NCI-H524 (cell line): Measurements from ENCODE around the gene TOR1A.
"Not testable (repeated sequence)": the region's sequence is repeated elsewhere in the genome, so short reads cannot be mapped to it uniquely, and the experiment has no call there.

ENCODE experiments used
- DNase-seq, 2 experiments: peaks; one replicate each; lab custom pipeline; 2025; lab: John Stamatoyannopoulos, UW

TOR1A gene

DNA sequence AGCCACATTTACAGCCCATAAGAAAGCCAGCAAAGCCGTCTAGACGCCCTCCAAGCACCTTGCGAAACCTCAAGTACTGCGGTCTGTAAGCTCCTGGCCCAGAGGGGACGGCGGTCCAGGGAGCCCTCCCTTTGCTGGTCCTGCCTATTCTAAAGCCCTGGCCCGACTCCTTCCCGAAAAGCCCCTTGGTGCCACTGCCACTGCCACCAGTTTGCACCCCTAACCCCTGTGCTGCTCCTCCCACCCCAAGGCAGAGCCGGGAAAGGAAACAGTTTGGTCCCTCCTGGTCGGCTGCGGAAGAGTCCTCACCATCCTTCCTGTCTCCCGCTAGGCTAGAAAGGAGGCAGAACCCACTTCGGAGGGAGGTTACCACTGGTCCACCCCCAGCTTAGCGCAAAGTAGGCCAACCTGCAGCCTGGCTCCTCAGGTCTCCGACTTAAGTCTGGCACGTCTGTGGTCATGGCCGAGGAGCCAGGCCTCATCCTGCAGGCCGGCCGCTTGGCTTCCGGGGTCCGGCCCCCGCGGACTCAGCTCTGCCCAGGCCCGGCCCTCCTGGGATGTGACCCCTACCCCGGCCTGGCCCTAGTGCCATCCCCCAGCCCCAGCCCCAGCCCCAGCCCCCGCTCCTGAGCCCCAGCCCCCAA is 916 bp downstream of the TOR1A start:
- no peak for DNase-seq

DNA sequence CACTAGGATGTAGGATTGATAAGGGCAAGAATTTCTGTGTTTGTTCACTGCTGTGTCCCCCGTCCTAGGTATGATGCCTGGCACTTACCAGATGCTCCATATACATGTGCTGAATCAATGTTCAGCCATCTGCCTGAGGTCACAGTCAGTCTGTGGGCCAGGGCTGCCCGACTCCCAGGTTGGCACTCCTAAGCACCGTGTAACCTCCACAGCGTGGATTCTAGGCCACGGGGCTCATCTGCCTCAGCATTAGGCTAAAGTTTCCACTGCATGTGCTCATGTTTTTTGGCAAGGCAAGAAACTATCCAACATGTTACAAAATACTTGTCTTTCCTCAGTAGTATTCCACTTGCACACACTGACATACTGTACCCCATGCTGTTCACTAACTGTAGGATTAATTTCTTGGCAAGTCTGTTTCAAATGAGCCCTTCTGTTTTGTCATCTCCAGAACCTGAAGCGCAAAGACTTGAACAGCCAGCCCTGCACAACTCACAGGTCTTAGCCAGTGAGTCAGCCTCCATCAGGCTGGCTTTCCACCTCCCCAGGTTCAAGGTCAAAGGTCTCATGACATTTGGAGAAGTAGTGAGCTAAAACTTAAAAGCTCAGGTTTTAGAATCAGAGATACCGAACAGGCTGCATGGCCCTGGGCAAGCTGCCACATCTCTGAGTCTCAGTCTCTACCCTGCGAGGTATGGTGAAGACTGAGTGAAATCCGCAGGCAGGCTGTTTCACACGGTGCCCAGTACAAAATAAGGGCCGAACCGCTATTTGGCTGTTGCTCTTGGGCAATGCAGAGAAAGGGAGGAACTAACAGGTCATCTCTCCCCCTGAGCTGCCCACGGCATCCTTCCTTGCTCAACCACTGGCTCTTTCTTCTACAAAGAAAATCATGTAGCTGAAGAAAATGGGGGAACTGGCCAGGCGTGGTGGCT is 7.2 kb downstream of the TOR1A start:
- no peak for DNase-seq

DNA sequence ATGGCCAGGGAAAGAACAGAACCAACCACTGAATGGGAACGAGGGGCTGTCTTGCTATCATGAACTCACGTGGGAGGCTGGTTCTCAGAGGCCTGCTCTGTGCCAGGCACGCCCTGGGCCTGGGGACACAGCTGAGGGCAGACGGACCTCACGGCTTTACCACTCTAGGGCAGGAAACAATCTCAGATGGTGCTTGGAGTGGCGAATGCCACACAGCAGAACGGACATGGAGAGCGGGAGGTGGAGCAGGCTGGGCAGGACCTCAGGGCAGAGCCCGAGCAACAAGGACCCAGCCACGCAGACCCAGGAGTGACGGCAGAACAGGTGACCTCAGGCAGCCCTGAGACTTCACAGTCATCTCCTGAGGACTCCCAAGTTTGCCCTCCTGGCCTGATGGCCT is 8.7 kb downstream of the TOR1A start:
- no peak for DNase-seq

DNA sequence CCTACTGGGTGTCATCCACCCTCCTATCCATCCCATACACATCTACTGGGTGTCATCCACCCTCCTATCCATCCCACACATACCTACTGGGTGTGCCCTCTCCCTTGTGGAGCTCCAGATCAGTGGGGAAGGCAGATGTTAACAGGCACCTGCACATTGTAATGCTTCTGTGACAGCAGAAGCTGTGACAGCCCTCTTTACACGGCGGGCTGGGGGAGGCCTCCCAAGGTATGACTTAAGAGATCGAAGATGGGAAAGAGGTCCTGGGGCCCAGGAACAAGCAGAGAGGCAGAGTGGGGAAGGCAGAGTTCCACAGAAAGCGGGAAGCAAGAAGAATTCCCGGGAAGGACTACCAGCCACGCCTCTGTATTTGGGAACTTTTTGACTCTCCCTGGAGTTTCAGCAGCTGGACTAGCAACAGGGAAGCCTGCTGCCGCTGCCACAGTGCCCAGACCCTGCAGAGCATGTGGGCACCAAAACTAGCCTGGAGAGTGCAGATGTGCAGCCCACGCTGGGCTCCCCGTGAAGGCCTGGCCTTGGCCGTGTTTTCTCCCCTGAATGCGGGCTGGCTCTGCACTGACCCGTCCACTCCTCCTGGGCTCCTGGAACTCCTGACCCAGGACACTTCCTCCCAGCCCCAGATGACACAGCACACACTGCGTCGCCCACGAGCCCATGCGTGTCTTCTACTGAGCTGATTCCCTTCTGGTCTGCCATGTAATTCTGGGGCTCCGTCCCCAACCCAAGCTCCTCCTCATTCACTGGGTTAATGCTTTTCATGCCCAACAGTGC is 9.3 kb downstream of the TOR1A start:
- DNase-seq: no peak

DNA sequence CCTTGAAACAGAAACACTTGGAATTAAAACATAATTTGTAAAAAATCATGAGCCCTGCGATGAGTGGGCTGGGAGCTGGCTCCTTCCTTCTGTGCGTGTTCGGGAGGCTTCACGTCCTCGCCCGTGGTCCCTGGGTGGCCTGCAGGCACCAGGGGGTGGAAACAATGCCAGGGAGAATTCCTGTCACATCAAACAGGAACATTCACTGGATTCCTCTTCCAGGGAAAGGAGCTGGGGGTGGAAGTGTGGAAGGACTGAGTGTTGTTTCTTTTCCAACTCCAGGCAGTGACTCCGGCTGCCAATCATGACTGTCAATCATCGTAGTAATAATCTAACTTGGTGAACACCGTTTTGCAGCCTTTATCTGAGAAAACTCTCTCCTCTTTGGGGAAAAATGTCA is 10.3 kb downstream of the TOR1A start:
- no peak for DNase-seq

DNA sequence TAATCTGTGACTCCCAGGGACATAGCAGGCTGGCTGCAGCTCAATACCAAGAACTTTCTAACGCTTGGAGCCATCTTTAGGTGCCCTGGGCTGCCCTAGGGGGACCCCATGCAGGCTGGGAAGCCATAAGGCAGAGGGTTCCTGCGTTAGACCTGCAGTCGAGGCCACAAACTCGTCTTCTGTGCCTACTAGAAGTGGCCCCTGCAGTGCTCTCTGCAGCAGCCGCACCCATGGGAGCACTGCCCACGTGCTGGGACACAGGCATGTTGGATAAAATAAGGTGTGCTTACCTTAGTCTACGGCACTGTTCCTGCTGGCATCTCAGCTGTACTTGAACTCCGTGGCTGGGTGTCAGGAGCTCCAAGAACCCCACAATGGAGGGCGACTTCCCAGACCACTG is 11.6 kb downstream of the TOR1A start:
- DNase-seq: no peak

DNA sequence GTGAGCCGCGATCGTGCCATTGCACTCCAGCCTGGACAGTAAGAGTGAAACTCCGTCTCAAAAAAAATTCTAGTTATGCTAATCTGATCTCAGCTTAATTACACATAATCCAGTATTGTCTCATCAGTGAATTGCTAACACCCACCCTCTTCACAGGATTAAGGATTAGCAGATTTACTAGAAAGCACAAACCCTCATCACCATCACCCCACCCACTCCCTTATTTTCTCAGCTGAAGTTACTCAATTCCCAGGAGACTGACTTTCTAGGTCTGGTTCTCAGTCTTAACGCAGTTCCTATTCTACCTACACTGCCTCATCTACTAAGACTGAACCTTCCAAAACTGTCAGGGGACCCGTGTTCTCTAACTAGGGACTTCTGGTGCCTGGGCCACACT is 12.0 kb downstream of the TOR1A start:
- peak; percentile 56 to 82 for DNase-seq

DNA sequence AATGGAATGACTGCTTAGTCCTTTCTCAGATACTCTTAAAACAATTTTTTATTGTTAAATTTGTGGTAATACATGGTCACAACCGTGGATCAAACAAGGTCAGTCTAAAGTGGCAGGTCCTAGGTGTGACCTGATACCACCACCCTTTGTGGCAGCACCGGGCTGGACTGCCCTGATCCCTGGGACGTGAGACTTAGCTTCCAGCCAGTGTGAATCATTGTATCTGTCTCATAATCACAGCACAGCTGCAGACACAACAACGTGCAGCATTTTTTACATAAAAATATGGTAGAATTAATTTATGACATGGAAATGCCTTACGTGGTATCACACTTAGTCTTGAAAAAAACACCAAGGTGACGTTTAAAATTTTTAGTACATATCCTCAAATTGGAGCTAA is 13.1 kb downstream of the TOR1A start:
- no peak for DNase-seq

DNA sequence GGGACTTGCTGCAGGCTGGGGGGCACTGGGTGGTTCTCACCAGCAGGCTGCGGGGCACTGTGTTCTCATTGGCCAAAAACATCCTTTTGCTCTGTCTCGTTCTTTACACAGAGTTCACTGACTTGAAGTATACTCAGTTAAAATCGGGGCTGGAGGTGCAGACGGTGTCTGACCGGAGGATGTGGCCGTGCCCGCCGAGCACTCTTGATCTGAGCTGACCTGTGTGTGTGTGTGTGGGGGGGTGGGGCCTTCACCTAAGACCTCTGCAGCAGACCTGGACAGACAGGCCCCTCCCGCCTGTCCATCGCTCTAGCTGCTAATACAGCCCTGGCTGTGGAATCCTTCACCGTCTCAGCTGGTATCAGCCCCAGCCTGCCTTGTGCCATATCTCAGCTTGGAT is 13.8 kb downstream of the TOR1A start:
- no peak for DNase-seq

DNA sequence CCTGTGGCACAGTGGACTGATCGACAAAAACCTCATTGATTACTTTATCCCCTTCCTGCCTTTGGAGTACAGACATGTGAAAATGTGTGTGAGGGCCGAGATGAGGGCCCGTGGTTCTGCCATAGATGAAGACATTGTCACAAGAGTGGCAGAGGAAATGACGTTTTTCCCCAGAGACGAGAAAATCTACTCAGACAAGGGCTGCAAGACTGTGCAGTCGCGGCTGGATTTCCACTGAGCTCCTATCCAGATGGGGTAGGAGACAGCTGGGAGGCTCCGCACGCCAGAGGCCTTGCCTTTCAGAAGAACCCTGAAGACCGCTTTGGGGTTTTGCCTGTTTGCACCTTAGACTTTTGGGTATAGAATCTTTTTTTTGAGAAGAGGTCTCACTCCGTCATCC is 14.6 kb downstream of the TOR1A start:
- DNase-seq: no peak

DNA sequence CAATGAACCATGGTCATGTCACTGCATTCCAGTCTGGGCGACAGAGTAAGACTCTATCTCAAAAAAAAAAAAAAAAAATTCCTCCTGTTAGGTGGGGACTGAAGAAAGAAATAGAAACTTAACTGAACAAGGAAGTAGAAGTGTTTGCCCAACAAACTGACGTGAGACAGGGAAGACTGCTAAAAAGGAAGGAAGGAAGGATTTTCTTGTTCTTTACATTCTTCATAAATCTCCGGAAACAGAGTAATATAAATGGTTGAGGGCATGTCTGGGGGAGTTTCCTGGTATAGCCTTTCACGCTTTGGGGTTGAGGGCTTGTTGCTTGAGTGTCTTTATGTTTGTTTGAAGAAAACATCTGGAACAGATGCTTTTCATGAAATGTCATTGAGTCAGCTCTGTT is 17.9 kb downstream of the TOR1A start:
- DNase-seq: no peak

DNA sequence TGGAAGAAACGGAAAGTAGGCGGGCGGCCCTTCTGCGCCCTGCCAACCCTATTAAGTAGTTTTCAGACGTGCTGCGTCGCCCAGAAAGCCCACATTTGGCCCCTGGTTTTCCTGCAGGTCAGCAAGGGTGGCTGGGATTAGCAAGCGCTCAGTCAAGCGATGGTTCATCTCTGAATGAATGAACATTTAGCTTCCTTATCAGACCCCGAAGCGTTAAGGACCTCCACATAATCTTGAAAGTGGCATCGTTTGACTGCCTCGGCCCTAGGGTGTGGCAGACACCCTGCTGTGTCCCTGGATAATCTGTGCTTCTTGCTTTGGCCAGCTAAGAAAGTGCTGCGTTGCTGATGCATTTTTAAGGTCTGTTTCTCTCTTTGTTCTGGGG is 20.3 kb downstream of the TOR1A start:
- DNase-seq: peak in 1 of 2 experiments; percentile 51

DNA sequence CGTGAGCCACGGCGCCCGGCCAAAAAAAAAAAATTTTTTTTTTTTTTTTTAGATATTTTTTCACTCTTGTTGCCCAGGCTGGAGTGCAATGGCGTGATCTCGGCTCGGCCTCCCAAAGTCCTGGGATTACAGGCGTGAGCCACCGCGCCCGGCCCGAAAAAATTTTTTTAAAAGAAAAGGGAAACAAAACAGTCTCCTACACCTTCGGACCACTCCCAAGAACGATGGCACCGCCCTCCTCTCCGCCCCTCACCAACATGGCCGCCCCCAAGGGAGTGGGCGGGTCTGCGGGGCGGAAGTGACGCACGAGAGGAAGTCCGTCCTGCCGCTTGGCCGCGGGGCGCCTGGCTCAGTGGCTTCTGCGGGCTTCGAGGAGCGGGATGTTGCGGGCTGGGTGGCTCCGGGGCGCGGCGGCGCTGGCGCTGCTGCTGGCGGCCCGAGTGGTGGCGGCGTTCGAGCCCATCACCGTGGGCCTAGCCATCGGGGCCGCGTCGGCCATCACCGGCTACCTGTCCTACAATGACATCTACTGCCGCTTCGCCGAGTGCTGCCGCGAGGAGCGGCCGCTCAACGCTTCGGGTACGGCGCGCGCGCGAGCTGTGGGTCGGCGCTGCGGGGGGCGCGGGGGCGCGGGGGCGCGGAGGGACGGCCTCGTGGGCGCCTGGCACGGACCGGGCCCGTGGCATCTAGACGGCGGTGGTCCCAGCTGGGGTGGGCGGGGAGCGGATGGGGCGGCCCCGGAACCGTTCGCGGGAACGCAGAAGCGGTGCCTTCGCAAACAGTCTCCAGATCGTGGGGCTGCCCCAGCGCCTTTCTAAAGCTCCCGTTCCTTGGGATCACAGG is 20.9 kb downstream of the TOR1A start, which contains the start of gene TOR1B:
Gene TOR1B, plus strand, starts transcription at position 352 of the 843 bp plus-strand sequence. Its CDS starts 29 bp downstream, at position 381.
- DNase-seq: peak; percentile 94 to 95

DNA sequence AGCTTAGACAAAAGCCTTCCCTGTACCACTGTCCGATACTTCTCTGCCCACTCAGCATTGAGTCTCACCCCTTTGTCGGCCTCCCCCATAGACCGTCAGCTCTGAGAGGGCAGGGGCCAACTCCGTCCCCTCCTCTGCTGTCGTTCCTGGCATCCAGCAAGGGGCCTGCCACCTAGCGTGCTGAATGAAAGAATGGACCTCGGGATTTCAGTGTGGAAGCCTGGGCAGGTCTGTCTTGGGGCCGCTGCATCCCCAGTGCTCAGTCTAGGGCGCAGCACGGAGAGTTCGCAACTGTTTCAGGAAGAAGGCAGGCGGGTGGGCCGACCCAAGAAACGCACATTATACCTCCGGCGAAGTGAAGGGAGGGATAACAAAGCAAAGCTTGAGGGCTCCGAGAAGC is 22.4 kb downstream of the TOR1A start:
- DNase-seq: no peak

DNA sequence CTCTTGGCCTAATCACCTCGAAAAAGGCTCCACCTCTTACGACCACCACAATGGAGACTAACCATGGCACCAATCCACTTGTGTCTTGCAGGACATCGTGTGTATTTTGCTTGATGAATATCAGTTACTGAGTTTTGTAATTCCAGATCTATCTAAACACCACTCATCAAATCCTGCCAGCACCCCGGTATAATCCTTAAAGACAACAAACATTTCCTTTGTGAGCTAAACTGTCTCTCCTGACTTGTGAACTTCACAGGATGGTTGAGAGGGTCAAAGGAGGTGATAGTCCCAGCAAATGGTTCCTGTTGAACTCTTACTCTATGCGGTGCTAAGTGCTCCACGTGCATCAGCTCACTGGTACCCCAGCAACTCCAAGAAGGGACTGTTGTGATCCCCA is 25.0 kb downstream of the TOR1A start:
- no peak for DNase-seq

DNA sequence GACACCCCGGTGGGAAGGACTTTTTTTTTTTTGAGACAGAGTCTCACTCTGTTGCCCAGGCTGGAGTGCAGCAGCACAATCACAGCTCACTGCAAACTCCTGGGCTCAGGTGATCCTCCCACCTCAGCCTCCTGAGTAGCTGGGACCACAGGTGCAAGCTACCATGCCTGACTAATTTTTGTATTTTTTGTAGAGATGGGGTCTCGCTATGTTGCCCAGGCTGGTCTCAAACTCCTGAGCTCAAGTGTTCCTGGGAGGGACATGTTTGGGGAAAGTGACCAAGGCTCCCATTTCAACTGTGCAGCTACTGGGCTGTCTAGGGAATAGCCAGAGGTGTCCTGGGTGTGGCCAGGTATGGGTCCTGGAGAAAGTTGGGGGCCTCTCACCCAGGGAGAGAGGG is 27.9 kb downstream of the TOR1A start:
- not testable (repeated sequence) for DNase-seq

DNA sequence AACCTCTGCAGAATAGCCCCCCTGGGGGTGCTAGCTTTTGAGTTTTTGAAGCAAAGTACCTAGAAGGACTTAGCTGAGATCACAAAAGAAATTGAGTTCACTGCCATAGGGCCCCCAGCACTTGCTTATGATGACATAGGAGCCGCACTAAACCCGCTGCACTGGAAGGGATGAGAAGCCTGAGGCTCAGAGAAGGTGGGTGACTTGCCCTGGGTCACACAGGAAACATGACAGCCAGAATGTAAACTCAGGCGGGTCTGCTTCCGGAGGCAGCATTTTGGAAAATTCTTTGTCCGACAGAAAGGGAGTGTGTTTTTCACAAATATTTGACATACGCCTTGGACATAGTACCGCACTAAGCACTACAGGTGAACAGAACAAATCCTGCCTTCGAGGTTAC is 29.4 kb downstream of the TOR1A start:
- DNase-seq: no peak

DNA sequence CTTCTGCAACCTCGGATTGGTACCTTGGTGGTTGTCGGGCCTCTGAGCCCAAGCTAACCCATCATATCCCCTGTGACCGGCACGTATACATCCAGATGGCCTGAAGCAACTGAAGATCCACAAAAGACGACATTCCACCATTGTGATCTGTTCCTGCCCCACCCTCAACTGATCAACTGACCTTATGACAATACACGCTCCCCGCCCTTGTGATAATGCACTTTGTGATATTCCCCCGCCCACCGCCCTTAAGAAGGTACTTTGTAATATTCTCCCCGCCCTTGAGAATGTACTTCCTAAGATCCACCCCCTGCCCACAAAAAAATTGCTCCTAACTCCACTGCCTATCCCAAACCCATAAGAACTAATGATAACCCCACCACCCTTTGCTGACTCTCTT is 37.5 kb downstream of the TOR1A start:
- DNase-seq: no peak

DNA sequence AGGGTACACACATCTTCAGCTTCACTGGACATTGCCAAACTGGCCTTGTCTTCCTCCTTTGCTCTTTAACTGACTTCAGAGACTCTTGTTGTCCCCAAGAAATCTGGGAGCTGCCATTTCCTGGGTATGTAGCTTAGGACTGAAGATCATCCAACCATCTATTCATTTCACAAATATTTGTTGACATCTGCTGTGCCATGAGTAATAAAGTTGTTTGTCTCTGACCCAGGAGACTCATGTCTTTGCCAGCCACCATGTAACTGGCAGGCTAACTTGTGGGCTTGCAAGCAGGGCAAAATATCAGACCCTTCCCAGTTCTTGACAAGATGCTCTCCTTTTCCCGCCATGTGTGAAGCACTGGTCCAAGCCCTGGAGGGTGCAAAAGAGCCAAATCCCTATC is 38.1 kb downstream of the TOR1A start:
- no peak for DNase-seq

DNA sequence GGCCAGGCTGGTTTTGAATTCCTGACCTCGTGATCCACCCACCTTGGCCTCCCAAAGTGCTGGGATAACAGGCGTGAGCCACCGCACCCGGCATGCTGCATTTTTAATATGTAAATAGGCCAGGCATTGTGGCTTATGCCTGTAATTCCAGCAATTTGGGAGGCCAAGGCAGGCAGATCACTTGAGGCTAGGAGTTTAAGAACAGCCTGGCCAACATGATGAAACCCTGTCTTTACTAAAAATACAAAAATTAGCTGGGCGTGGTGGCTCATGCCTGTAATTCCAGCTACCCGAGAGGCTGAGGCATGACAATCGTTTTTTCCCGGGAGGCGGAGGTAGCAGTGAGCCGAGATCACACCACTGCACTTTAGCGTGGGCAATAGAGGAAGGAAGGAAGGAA is 39.0 kb downstream of the TOR1A start:
- DNase-seq: not testable (repeated sequence)

DNA sequence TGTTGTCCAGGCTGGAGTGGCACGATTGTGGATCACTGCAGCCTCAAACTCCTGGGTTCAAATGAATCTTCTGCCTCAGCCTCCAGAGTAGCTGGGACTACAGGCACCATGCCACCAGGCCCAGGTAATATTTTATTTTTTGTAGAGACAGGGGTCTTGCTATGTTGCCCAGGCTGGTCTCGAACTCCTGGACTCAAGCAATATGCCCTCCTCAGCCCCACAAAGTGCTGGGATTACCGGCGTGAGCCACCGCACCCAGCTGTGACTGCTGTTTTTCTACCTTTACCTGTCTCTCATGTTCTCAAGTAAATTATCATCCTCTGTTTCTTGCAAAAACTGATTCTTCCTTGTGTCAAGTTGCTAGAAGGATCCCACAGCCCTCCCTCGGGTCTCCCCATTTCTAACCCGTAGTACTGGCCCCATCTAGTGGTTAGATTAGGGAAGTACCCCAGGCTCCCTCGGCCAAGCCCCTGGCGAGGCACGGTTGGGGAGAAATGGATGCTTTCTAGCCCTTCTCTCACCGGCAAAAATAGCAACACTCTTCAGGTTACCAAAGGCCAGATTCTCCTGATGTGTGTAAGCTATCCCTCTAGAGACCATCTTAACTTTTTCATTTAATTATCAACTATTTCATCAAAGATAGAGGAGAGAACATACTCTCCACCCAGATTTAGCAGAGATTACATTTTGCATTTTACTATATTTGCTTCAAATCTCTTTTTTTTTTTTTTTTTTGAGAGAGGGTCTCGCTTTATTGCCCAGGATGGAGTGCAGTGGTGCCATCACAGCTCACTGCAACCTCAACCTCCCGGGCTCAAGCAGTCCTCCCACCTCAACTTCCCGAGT is 40.2 kb downstream of the TOR1A start:
- peak; percentile 50 to 71 for DNase-seq
